HepG2 (cell line): ENCODE data around the gene VPREB3. TPM values are rescaled to one million over a fixed set of nuclear protein-coding genes. Genes with fewer than 3 reads are reported as not detected.

Experiments
- ATAC-seq: fragments of 200-7000 bp; cut with Tn5 transposase; 3 replicates; pipeline ENCODE4 v1.9.1; 2020; ENCODE audit warnings: mild to moderate bottlenecking, moderate library complexity
- BruUV-seq: library from RNA; stranded (reverse); fragments of 400-500 nt; replicated peaks from 2 replicates; lab custom pipeline; 2021; lab: Mats Ljungman, UMichigan
- CTCF ChIA-PET: fragments of 300-600 bp; formaldehyde crosslinking; extraction: SDS; loops from one replicate; lab custom pipeline; 2021; ENCODE audit warnings: low total read pairs, inconsistent platforms, low intra/inter-chr PET ratio; lab: Yijun Ruan, JAX
- POLR2A ChIA-PET: fragments of 350-600 bp; sonication (Branson Sonifier 250); formaldehyde crosslinking; loops from one replicate; lab custom pipeline; 2020; ENCODE audit warnings: antibody characterized with exemption, inconsistent platforms; lab: Yijun Ruan, JAX
- DNase-seq: peaks from one replicate; pipeline ENCODE4 v3.0.0-alpha.2; 2015; ENCODE audit warnings: low spot score
- FAIRE-seq: peaks from 3 replicates; lab custom pipeline; 2011; peaks lifted over from hg19 to GRCh38; lab: Jason Lieb, UNC
- H2AFZ ChIP-seq: one replicate; pipeline ENCODE4 v1.6.1; 2011; ENCODE audit warnings: low read length, inconsistent platforms
- H3K27ac ChIP-seq: fragments of 300-600 bp; 3 replicates; pipeline ENCODE4 v1.8.0; 2011; ENCODE audit warnings: mixed run types, mild to moderate bottlenecking, mixed read lengths, low read length, inconsistent platforms; ENCODE audit not compliant: insufficient read depth; ENCODE audit errors: extremely low read length
- H3K27me3 ChIP-seq, 2 experiments: fragments of 200-600 bp in 1 of 2; 2 replicates in 1 of 2; 3 replicates in 1 of 2; pipeline versions ENCODE4 v1.6.0 to v1.8.0; 2011; ENCODE audit warnings: low read length in 2 of 2, mild to moderate bottlenecking in 2 of 2, moderate library complexity in 2 of 2, inconsistent platforms in 1 of 2; ENCODE audit not compliant: insufficient read depth in 2 of 2, control insufficient read depth in 1 of 2
- H3K36me3 ChIP-seq, 2 experiments: fragments of 200-600 bp in 1 of 2; replicated peaks in 1 of 2; 2 replicates in 1 of 2; 3 replicates in 1 of 2; pipeline versions ENCODE4 v1.5.1 to v1.8.0; 2011; ENCODE audit warnings: low read length in 2 of 2, inconsistent platforms in 1 of 2; ENCODE audit not compliant: insufficient read depth in 2 of 2, control insufficient read depth in 1 of 2
- H3K4me1 ChIP-seq: 2 replicates; pipeline ENCODE4 v1.5.1; 2012; ENCODE audit warnings: low read length, inconsistent platforms; ENCODE audit not compliant: insufficient read depth
- H3K4me2 ChIP-seq: 2 replicates; pipeline ENCODE4 v1.6.0; 2011; ENCODE audit warnings: low read depth, low read length, inconsistent platforms
- H3K4me3 ChIP-seq, 3 experiments: fragments of 200-600 bp in 1 of 3; sonication (generic), shearing (Covaris generic) in 1 of 3; replicated peaks in 1 of 3; 2 replicates each; pipeline ENCODE4 v1.5.1; 2011 to 2016; ENCODE audit warnings: low read length in 3 of 3, inconsistent platforms in 2 of 3, low read depth in 2 of 3, mild to moderate bottlenecking in 2 of 3, control low read depth in 1 of 3, mixed read lengths in 1 of 3; ENCODE audit not compliant: insufficient read depth in 1 of 3
- H3K79me2 ChIP-seq: one replicate; pipeline ENCODE4 v1.6.1; 2011; ENCODE audit warnings: low read length, inconsistent platforms; ENCODE audit not compliant: insufficient read depth
- H3K9ac ChIP-seq: 2 replicates; pipeline ENCODE4 v1.6.0; 2011; ENCODE audit warnings: mild to moderate bottlenecking, low read depth, low read length, inconsistent platforms; ENCODE audit not compliant: insufficient read depth
- H3K9me3 ChIP-seq: 2 replicates; pipeline ENCODE4 v1.5.1; 2012; ENCODE audit warnings: mild to moderate bottlenecking, low read length
- H4K20me1 ChIP-seq: 2 replicates; pipeline ENCODE4 v1.6.0; 2011; ENCODE audit warnings: inconsistent platforms, mild to moderate bottlenecking, low read length, moderate library complexity; ENCODE audit not compliant: insufficient read depth
- AKNA ChIP-seq: sonication (generic); formaldehyde crosslinking; IDR thresholded peaks from 2 replicates; pipeline ENCODE4 v1.4.0; 2020; ENCODE audit warnings: missing genetic modification reagents, borderline replicate concordance
- ARHGAP35 ChIP-seq: sonication (generic); formaldehyde crosslinking; IDR thresholded peaks from 2 replicates; pipeline ENCODE4 v1.9.0; 2022; ENCODE audit warnings: mild to moderate bottlenecking, inconsistent platforms, moderate library complexity, missing genetic modification reagents, borderline replicate concordance
- CENPX ChIP-seq: sonication (generic); formaldehyde crosslinking; IDR thresholded peaks from 2 replicates; pipeline ENCODE4 v1.9.0; 2021; ENCODE audit warnings: mild to moderate bottlenecking, missing genetic modification reagents, moderate library complexity
- IKZF5 ChIP-seq: IDR thresholded peaks from 2 replicates; pipeline ENCODE4 v1.6.1; 2018; ENCODE audit warnings: missing genetic modification reagents, mild to moderate bottlenecking, missing compliant biosample characterization
- KAT8 ChIP-seq: IDR thresholded peaks from 2 replicates; pipeline ENCODE4 v1.6.1; 2016; ENCODE audit warnings: missing genetic modification reagents, missing compliant biosample characterization
- NPAS2 ChIP-seq: sonication (generic); formaldehyde crosslinking; IDR thresholded peaks from 2 replicates; pipeline ENCODE4 v1.8.0; 2022; ENCODE audit warnings: mild to moderate bottlenecking, missing genetic modification reagents, borderline replicate concordance
- ZBTB2 ChIP-seq: sonication (generic); formaldehyde crosslinking; IDR thresholded peaks from 2 replicates; pipeline ENCODE4 v1.8.0; 2022; ENCODE audit warnings: low read depth, missing genetic modification reagents
- ZFP41 ChIP-seq: sonication (generic); formaldehyde crosslinking; IDR thresholded peaks from 2 replicates; pipeline ENCODE4 v1.4.0; 2020; ENCODE audit warnings: mild to moderate bottlenecking, missing genetic modification reagents, borderline replicate concordance
- ZFP62 ChIP-seq: sonication (generic); formaldehyde crosslinking; IDR thresholded peaks from 2 replicates; pipeline ENCODE4 v1.4.0; 2020; ENCODE audit warnings: missing genetic modification reagents
- ZMAT5 ChIP-seq: sonication (generic); formaldehyde crosslinking; IDR thresholded peaks from 2 replicates; pipeline ENCODE4 v1.5.0; 2020; ENCODE audit warnings: mild to moderate bottlenecking, low read depth, missing genetic modification reagents, borderline replicate concordance
- ZMYM4 ChIP-seq: sonication (generic); formaldehyde crosslinking; IDR thresholded peaks from 2 replicates; pipeline ENCODE4 v1.8.1; 2023; ENCODE audit warnings: mild to moderate bottlenecking, missing genetic modification reagents
- ZNF121 ChIP-seq: sonication (generic); formaldehyde crosslinking; IDR thresholded peaks from 2 replicates; pipeline ENCODE4 v1.5.0; 2020; ENCODE audit warnings: mild to moderate bottlenecking, missing genetic modification reagents
- ZNF572 ChIP-seq: sonication (generic); formaldehyde crosslinking; IDR thresholded peaks from 2 replicates; pipeline ENCODE4 v1.5.1; 2020; ENCODE audit warnings: mild to moderate bottlenecking, missing genetic modification reagents
- ZNF761 ChIP-seq: sonication (generic); formaldehyde crosslinking; conservative IDR thresholded peaks from 2 replicates; pipeline ENCODE4 v1.4.0; 2020; ENCODE audit warnings: mild to moderate bottlenecking, missing genetic modification reagents
- ZSCAN25 ChIP-seq: sonication (generic); formaldehyde crosslinking; IDR thresholded peaks from 2 replicates; pipeline ENCODE4 v1.8.0; 2022; ENCODE audit warnings: mild to moderate bottlenecking, missing genetic modification reagents
- WGBS: methylation state at CpG from one replicate; pipeline ENCODE4 v1.1.6; 2017; ENCODE audit warnings: low lambda C conversion rate; 5-methylcytosine and 5-hydroxymethylcytosine counted together
- in situ Hi-C: cut with HindIII; loops from 2 replicates; pipeline ENCODE4 v1.10.0; 2017; ENCODE audit warnings: low pct_unique_long_range_greater_than_20kb; ENCODE audit not compliant: extremely low pct_ligation_motif_present
- intact Hi-C: fragments of 100-400 bp; cut with micrococcal nuclease; formaldehyde crosslinking; loops from one replicate; pipeline ENCODE4 v1.10.0; 2022; ENCODE audit not compliant: unreplicated experiment
- polyA plus RNA-seq, 8 experiments: library from polyadenylated mRNA; depleted of rRNA in 3 of 8; stranded (reverse) in 7 of 8; unstranded in 1 of 8; fragments of >200 nt; fragmentation: Illumina TruSeq in 4 of 8; extraction: Trizol in 4 of 8; gene quantifications; 2 replicates each; pipeline versions ENCODE4 v1.2.1 to v1.2.3, GENCODE V29; 2011 to 2016; ENCODE audit warnings: low read depth in 4 of 8, missing spikeins in 1 of 8, mixed read lengths in 1 of 8; ENCODE audit not compliant: insufficient read depth in 1 of 8
- total RNA-seq, 5 experiments: library from RNA; depleted of rRNA; stranded (reverse); fragments of >200 nt; fragmentation: Illumina TruSeq; extraction: Trizol; gene quantifications; 2 replicates each; pipeline ENCODE4 v1.2.3, GENCODE V29; 2016; ENCODE audit warnings: low read depth in 1 of 5

The VPREB3 gene
- total and polyA plus RNA-seq, 2 of the 13 experiments (the other 11 are each of a cell fraction or from before 2014, with no cell fraction given) = 0.22 TPM; not detected in 1

GRCh38 chr22:23712256-23712655 is 42.0 kb downstream of the VPREB3 start (continued):
- no peak for TF ChIP-seq AKNA (CRISPR knock-in tag)
- TF ChIP-seq ZNF761 (CRISPR knock-in tag) = no peak
- no peak for TF ChIP-seq IKZF5 (CRISPR knock-in tag)
- TF ChIP-seq ARHGAP35 (CRISPR knock-in tag) = no peak
- no peak for TF ChIP-seq ZMYM4 (CRISPR knock-in tag)
- no peak for TF ChIP-seq ZNF121
- no peak for TF ChIP-seq ZFP41 (CRISPR knock-in tag)

GRCh38 chr22:23709107-23709506 is 45.1 kb downstream of the VPREB3 start:
- 100% methylated on average over 2 of the region's 2 CpGs for WGBS
- TF ChIP-seq CENPX = no peak
- TF ChIP-seq NPAS2 = no peak
- TF ChIP-seq ZNF572 (CRISPR knock-in tag) = no peak
- no peak for TF ChIP-seq KAT8 (CRISPR knock-in tag)
- no peak for TF ChIP-seq ZSCAN25 (CRISPR knock-in tag)
- TF ChIP-seq ZBTB2 (CRISPR knock-in tag) = no peak
- no peak for TF ChIP-seq ZFP62 (CRISPR knock-in tag)
- no peak for TF ChIP-seq ZMAT5 (CRISPR knock-in tag)

More at GRCh38 chr22:23709107-23709506, 45.1 kb downstream of the VPREB3 start:
- intact Hi-C loops (no loop called here), in situ Hi-C loops (no loop called here)
- H3K9me3 ChIP-seq = no peaks in the 10 kb centered on the region
- POLR2A ChIA-PET = no interaction called here
- BruUV-seq = no TSS peak
- H3K4me3 ChIP-seq = no peak overlapping the region
- ATAC-seq (no peak), FAIRE-seq (no peak), DNase-seq (no peak)
- CTCF ChIA-PET = no interaction called here
- no peak overlapping the region for H3K27ac ChIP-seq
- H3K36me3 ChIP-seq = peaks cover 21 to 80% of the 10 kb centered on the region in 2 experiments
- no peak overlapping the region for H3K4me2 ChIP-seq
- H3K79me2 ChIP-seq = no peaks in the 10 kb centered on the region
- H2AFZ ChIP-seq = no peak overlapping the region
- H4K20me1 ChIP-seq = no peaks in the 10 kb centered on the region
- no peaks in the 10 kb centered on the region for H3K27me3 ChIP-seq
- H3K9ac ChIP-seq = no peak overlapping the region
- no peaks in the 10 kb centered on the region for H3K4me1 ChIP-seq
